SK-N-SH (cell line): ENCODE measurements around the gene ACSBG1. TPM values are rescaled to one million over a fixed set of nuclear protein-coding genes. Genes with fewer than 3 reads are reported as not detected.
A peak's percentile ranks its signal among the peaks of the same experiment; 100 is the strongest.

Experiments
- CTCF ChIA-PET: fragments of 300-600, 350-600 bp; formaldehyde crosslinking; extraction: SDS; loops from one replicate; lab custom pipeline; 2021; lab: Yijun Ruan, JAX
- POLR2A ChIA-PET: fragments of 350-600 bp; sonication (Branson Sonifier 250); formaldehyde crosslinking; extraction: SDS; loops from one replicate; lab custom pipeline; 2020; ENCODE audit warnings: antibody characterized with exemption, inconsistent platforms; lab: Yijun Ruan, JAX
- DNase-seq: peaks from one replicate; pipeline ENCODE4 v3.0.0; 2012
- H2AFZ ChIP-seq: fragments of 200-600 bp; sonication (generic); 2 replicates; pipeline ENCODE4 v1.8.1; 2016; ENCODE audit warnings: antibody characterized with exemption, mild to moderate bottlenecking, low read depth
- H3F3A ChIP-seq: fragments of 200-600 bp; sonication (generic); replicated peaks from 2 replicates; pipeline ENCODE3; 2016; ENCODE audit warnings: antibody characterized with exemption, mild to moderate bottlenecking; ENCODE audit not compliant: insufficient read depth
- H3K27ac ChIP-seq, 2 experiments: fragments of 200-500 bp in 1 of 2; fragments of 200-600 bp in 1 of 2; sonication (Bioruptor generic) in 1 of 2; sonication (generic), shearing (Covaris generic) in 1 of 2; 2 replicates each; pipeline versions ENCODE4 v1.5.1 to v1.6.1; 2014 to 2016; ENCODE audit warnings: low read depth in 2 of 2, inconsistent platforms in 1 of 2, low read length in 1 of 2, mild to moderate bottlenecking in 1 of 2, mixed read lengths in 1 of 2
- H3K27me3 ChIP-seq: fragments of 200-600 bp; sonication (generic), shearing (Covaris generic); 2 replicates; pipeline ENCODE4 v1.6.1; 2016; ENCODE audit warnings: mixed run types; ENCODE audit not compliant: insufficient read depth
- H3K36me3 ChIP-seq, 2 experiments: fragments of 200-500 bp in 1 of 2; fragments of 200-600 bp in 1 of 2; sonication (Bioruptor generic) in 1 of 2; sonication (generic) in 1 of 2; replicated peaks in 1 of 2; 2 replicates each; pipeline versions ENCODE3 to v1.5.1; 2014 to 2016; ENCODE audit warnings: low read length in 1 of 2, mild to moderate bottlenecking in 1 of 2; ENCODE audit not compliant: insufficient read depth in 2 of 2, control insufficient read depth in 1 of 2
- H3K4me1 ChIP-seq, 2 experiments: fragments of 200-500 bp in 1 of 2; fragments of 200-600 bp in 1 of 2; sonication (Bioruptor generic) in 1 of 2; sonication (generic), shearing (Covaris generic) in 1 of 2; 2 replicates each; pipeline versions ENCODE4 v1.5.1 to v1.6.1; 2014 to 2016; ENCODE audit warnings: low read depth in 1 of 2, low read length in 1 of 2, mixed run types in 1 of 2; ENCODE audit not compliant: insufficient read depth in 2 of 2, control insufficient read depth in 1 of 2
- H3K4me2 ChIP-seq: fragments of 200-600 bp; sonication (generic), shearing (Covaris generic); 2 replicates; pipeline ENCODE4 v1.6.1; 2017; ENCODE audit warnings: mixed run types
- H3K4me3 ChIP-seq, 2 experiments: fragments of 200-500 bp in 1 of 2; fragments of 200-600 bp in 1 of 2; sonication (Bioruptor generic) in 1 of 2; sonication (generic), shearing (Covaris generic) in 1 of 2; 2 replicates each; pipeline versions ENCODE4 v1.5.1 to v1.8.1; 2014 to 2016; ENCODE audit warnings: low read depth in 2 of 2, inconsistent platforms in 1 of 2, low read length in 1 of 2, mild to moderate bottlenecking in 1 of 2, mixed read lengths in 1 of 2, moderate library complexity in 1 of 2
- H3K79me2 ChIP-seq: fragments of 200-600 bp; sonication (generic); 2 replicates; pipeline ENCODE4 v1.8.1; 2017; ENCODE audit warnings: mild to moderate bottlenecking; ENCODE audit not compliant: insufficient read depth
- H3K9ac ChIP-seq: fragments of 200-600 bp; sonication (generic); 2 replicates; pipeline ENCODE4 v1.6.1; 2017; ENCODE audit warnings: mixed run types
- H3K9me2 ChIP-seq: fragments of 200-600 bp; sonication (generic); 2 replicates; pipeline ENCODE4 v1.6.1; 2017; ENCODE audit warnings: mixed run types
- H3K9me3 ChIP-seq: fragments of 200-600 bp; sonication (generic); 2 replicates; pipeline ENCODE4 v1.6.1; 2017; ENCODE audit warnings: mixed run types, mild to moderate bottlenecking, moderate library complexity
- H4K20me1 ChIP-seq: fragments of 200-600 bp; sonication (generic); 2 replicates; pipeline ENCODE4 v1.6.1; 2017; ENCODE audit warnings: mild to moderate bottlenecking, mixed run types; ENCODE audit not compliant: insufficient read depth
- EP300 ChIP-seq, 2 experiments: IDR thresholded peaks; 2 replicates each; pipeline versions ENCODE4 v1.4.0 to v1.6.1; 2012; ENCODE audit warnings: borderline replicate concordance in 1 of 2, low read depth in 1 of 2, low read length in 1 of 2
- EZH2phosphoT487 ChIP-seq: fragments of 200-600 bp; sonication (generic); IDR thresholded peaks from 2 replicates; pipeline ENCODE4 v1.6.1; 2017; ENCODE audit warnings: low read depth, mixed run types, mild to moderate bottlenecking, antibody characterized with exemption, moderate library complexity, borderline replicate concordance
- POLR2AphosphoS5 ChIP-seq: IDR thresholded peaks from 2 replicates; pipeline ENCODE4 v1.6.1; 2012; ENCODE audit warnings: low read depth, low read length
- RAD21 ChIP-seq: IDR thresholded peaks from 2 replicates; pipeline ENCODE4 v1.6.1; 2012; ENCODE audit warnings: mild to moderate bottlenecking, low read length
- SMC3 ChIP-seq: IDR thresholded peaks from 2 replicates; pipeline ENCODE4 v1.6.1; 2012; ENCODE audit warnings: low read depth, low read length, improper control_type of control experiment
- YY1 ChIP-seq: IDR thresholded peaks from 2 replicates; pipeline ENCODE4 v1.4.0; 2012; ENCODE audit warnings: low read depth, mild to moderate bottlenecking
- WGBS: methylation state at CpG from one replicate; pipeline ENCODE4 v1.1.6; 2017; ENCODE audit warnings: low lambda C conversion rate; 5-methylcytosine and 5-hydroxymethylcytosine counted together
- polyA plus RNA-seq, 3 experiments: library from polyadenylated mRNA; depleted of rRNA; stranded (reverse); fragments of >200 nt; gene quantifications; 2 replicates each; pipeline ENCODE4 v1.2.3, GENCODE V29; 2012
- TF ChIP-seq, protein P1 (sequence below): IDR thresholded peaks from 2 replicates; pipeline ENCODE4 v1.4.0; 2012; ENCODE audit warnings: low read depth
- TF ChIP-seq, protein P2 (sequence below): IDR thresholded peaks from 2 replicates; pipeline ENCODE4 v1.6.1; 2012; ENCODE audit warnings: mild to moderate bottlenecking, low read depth, low read length, moderate library complexity
- TF ChIP-seq, protein P3 (sequence below): IDR thresholded peaks from 2 replicates; pipeline ENCODE4 v1.4.0; 2012; ENCODE audit warnings: low read depth, borderline replicate concordance
- TF ChIP-seq, protein P4 (sequence below): IDR thresholded peaks from 2 replicates; pipeline ENCODE4; 2012
- TF ChIP-seq, protein P5 (sequence below): fragments of 150-350 bp; IDR thresholded peaks from 2 replicates; pipeline ENCODE4 v1.6.1; 2017; ENCODE audit warnings: antibody characterized with exemption, low read length, low read depth, borderline replicate concordance
- TF ChIP-seq, protein P6 (sequence below): fragments of 200-600 bp; sonication (generic); IDR thresholded peaks from 2 replicates; pipeline ENCODE4 v1.6.1; 2017; ENCODE audit warnings: antibody characterized with exemption, mild to moderate bottlenecking, moderate library complexity

ACSBG1 gene
- polyA plus RNA-seq, 1 of the 3 experiments (the other 2 are of a cell fraction) = under 0.01 TPM

DNA sequence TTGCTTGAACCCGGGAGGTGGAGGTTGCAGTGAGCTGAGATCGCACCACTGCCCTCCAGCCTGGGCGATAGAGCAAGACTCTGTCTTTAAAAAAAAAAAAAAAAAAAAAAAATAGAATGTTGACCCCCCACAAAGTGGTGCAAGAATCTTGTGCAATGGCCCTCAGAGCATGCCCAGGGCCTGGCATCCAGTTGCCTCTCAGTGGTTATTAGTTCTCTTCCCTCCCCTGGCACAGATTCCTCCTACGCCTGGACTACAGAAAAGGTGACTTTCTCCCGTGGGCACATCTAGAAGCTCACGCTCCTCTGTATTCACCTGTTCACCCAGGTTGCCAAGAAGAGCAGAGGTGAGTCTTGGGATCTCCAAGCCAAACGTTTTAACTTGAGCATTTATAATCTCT, 36.7 kb downstream of the ACSBG1 start:
- no peak overlapping the region for H3K4me3 ChIP-seq
- no peak overlapping the region for H3K27ac ChIP-seq
- CTCF ChIA-PET = interaction anchor here (0.6 to 6.7 kb wide), 6 partner anchors 9 to 87 kb away, joined by 3 to 82 read pairs (median 36); partner anchors contain the start of gene CIB2
- H3K36me3 ChIP-seq = no peaks in the 10 kb centered on the region
- H2AFZ ChIP-seq = no peak overlapping the region
- 53% methylated on average over 7 of the region's 7 CpGs for WGBS
- H3K9me2 ChIP-seq = no peaks in the 10 kb centered on the region
- POLR2A ChIA-PET = interaction anchor here (0.6 kb wide), 2 partner anchors 13 to 28 kb away, joined by 3 read pairs; no protein-coding TSS in a partner anchor
- H3K4me1 ChIP-seq = no peaks in the 10 kb centered on the region
- no peaks in the 10 kb centered on the region for H3F3A ChIP-seq
- no peaks in the 10 kb centered on the region for H3K9me3 ChIP-seq
- H3K79me2 ChIP-seq = no peaks in the 10 kb centered on the region
- no peak overlapping the region for H3K9ac ChIP-seq
- no peak for DNase-seq
- TF ChIP-seq, protein P1, sequence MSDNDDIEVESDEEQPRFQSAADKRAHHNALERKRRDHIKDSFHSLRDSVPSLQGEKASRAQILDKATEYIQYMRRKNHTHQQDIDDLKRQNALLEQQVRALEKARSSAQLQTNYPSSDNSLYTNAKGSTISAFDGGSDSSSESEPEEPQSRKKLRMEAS = no peak
- TF ChIP-seq YY1 (no peak), EZH2phosphoT487 (no peak), POLR2AphosphoS5 (no peak)
- TF ChIP-seq, protein P2, sequence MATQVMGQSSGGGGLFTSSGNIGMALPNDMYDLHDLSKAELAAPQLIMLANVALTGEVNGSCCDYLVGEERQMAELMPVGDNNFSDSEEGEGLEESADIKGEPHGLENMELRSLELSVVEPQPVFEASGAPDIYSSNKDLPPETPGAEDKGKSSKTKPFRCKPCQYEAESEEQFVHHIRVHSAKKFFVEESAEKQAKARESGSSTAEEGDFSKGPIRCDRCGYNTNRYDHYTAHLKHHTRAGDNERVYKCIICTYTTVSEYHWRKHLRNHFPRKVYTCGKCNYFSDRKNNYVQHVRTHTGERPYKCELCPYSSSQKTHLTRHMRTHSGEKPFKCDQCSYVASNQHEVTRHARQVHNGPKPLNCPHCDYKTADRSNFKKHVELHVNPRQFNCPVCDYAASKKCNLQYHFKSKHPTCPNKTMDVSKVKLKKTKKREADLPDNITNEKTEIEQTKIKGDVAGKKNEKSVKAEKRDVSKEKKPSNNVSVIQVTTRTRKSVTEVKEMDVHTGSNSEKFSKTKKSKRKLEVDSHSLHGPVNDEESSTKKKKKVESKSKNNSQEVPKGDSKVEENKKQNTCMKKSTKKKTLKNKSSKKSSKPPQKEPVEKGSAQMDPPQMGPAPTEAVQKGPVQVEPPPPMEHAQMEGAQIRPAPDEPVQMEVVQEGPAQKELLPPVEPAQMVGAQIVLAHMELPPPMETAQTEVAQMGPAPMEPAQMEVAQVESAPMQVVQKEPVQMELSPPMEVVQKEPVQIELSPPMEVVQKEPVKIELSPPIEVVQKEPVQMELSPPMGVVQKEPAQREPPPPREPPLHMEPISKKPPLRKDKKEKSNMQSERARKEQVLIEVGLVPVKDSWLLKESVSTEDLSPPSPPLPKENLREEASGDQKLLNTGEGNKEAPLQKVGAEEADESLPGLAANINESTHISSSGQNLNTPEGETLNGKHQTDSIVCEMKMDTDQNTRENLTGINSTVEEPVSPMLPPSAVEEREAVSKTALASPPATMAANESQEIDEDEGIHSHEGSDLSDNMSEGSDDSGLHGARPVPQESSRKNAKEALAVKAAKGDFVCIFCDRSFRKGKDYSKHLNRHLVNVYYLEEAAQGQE = no peak
- TF ChIP-seq, protein P3, sequence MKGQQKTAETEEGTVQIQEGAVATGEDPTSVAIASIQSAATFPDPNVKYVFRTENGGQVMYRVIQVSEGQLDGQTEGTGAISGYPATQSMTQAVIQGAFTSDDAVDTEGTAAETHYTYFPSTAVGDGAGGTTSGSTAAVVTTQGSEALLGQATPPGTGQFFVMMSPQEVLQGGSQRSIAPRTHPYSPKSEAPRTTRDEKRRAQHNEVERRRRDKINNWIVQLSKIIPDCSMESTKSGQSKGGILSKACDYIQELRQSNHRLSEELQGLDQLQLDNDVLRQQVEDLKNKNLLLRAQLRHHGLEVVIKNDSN = no peak
- TF ChIP-seq, protein P4, sequence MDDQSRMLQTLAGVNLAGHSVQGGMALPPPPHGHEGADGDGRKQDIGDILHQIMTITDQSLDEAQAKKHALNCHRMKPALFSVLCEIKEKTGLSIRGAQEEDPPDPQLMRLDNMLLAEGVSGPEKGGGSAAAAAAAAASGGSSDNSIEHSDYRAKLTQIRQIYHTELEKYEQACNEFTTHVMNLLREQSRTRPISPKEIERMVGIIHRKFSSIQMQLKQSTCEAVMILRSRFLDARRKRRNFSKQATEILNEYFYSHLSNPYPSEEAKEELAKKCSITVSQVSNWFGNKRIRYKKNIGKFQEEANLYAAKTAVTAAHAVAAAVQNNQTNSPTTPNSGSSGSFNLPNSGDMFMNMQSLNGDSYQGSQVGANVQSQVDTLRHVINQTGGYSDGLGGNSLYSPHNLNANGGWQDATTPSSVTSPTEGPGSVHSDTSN = no peak
- TF ChIP-seq, protein P5, sequence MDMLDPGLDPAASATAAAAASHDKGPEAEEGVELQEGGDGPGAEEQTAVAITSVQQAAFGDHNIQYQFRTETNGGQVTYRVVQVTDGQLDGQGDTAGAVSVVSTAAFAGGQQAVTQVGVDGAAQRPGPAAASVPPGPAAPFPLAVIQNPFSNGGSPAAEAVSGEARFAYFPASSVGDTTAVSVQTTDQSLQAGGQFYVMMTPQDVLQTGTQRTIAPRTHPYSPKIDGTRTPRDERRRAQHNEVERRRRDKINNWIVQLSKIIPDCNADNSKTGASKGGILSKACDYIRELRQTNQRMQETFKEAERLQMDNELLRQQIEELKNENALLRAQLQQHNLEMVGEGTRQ = no peak
- TF ChIP-seq, all 33 proteins: peak for 0
- Histone ChIP-seq H3K27me3 (0 out of 2 replicates have a peak, but pooled peaks cover 8% of the 10 kb centered on the region), H4K20me1 (no peaks in the 10 kb centered on the region), H3K4me2 (no peak overlapping the region)

DNA sequence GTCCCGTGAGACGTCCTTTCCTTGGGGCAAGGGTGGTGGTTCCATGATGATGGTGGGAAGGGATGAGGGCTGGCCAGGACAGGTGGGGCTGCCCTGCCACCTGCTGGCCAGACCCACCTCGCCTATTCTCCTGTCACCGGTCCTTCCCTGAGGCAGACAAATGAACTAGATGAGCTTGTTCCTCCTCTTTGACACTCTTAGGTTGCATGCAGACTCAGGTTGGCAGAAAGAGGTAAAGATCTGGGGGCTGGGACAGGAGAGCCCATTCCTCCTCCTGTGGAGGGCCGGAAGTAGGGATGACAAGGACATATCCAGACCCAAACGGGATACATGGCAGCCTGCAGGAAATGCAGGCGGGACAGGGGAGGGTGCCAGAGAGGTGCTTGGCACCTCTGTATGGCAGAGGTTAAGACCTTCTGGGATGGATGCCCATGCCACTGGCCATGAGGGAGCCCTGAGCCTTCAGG, 38.6 kb downstream of the ACSBG1 start:
- Histone ChIP-seq H3K27ac (no peak overlapping the region), H3K36me3 (no peaks in the 10 kb centered on the region), H3K4me2 (no peak overlapping the region), H3K9me2 (no peaks in the 10 kb centered on the region), H2AFZ (no peak overlapping the region), H3K9me3 (peaks cover 8% of the 10 kb centered on the region), H4K20me1 (no peaks in the 10 kb centered on the region), H3K9ac (no peak overlapping the region), H3K4me3 (no peak overlapping the region), H3K4me1 (no peaks in the 10 kb centered on the region), H3K79me2 (no peaks in the 10 kb centered on the region), H3K27me3 (no peaks in the 10 kb centered on the region), H3F3A (no peaks in the 10 kb centered on the region)
- ChIA-PET CTCF (interaction anchor here (0.6 to 6.7 kb wide), 41 partner anchors 10 to 291 kb away, joined by 3 to 82 read pairs (median 5); partner anchors contain the start of genes CIB2 and IDH3A), POLR2A (no interaction called here)
- DNase-seq = peak; percentile 80
- whole genome bisulfite sequencing = 27% methylated on average over 6 of the region's 7 CpGs
- TF ChIP-seq SMC3 = peak; percentile 66
- TF ChIP-seq, protein P3 = no peak
- TF ChIP-seq, protein P5 = no peak
- TF ChIP-seq, protein P6, sequence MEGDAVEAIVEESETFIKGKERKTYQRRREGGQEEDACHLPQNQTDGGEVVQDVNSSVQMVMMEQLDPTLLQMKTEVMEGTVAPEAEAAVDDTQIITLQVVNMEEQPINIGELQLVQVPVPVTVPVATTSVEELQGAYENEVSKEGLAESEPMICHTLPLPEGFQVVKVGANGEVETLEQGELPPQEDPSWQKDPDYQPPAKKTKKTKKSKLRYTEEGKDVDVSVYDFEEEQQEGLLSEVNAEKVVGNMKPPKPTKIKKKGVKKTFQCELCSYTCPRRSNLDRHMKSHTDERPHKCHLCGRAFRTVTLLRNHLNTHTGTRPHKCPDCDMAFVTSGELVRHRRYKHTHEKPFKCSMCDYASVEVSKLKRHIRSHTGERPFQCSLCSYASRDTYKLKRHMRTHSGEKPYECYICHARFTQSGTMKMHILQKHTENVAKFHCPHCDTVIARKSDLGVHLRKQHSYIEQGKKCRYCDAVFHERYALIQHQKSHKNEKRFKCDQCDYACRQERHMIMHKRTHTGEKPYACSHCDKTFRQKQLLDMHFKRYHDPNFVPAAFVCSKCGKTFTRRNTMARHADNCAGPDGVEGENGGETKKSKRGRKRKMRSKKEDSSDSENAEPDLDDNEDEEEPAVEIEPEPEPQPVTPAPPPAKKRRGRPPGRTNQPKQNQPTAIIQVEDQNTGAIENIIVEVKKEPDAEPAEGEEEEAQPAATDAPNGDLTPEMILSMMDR = peak; percentile 62
- peak; percentile 72 for TF ChIP-seq RAD21
- TF ChIP-seq, protein P4 = no peak
- no peak for TF ChIP-seq EP300 (IDR thresholded peaks at IDR 0.05; ENCODE audit: borderline replicate concordance in 1 of 2, low read depth in 1 of 2, low read length in 1 of 2)
